Stimulated activated CD8-positive, alpha-beta memory T cell treated with anti-CD3 and anti-CD28 coated beads, Interleukin-15, amount 100 ng/mL, for 24 hours (primary cell): Measurements from ENCODE around the gene MYO9A.
"Not testable (repeated sequence)": the region's sequence is repeated elsewhere in the genome, so short reads cannot be mapped to it uniquely, and the experiment has no call there.

Experiments
- DNase-seq: peaks from one replicate; pipeline ENCODE4 v3.0.0-alpha.2; 2020; ENCODE audit warnings: low read depth

MYO9A gene

GRCh38 chr15:71945012-71945411, 172.9 kb downstream of the MYO9A start:
- no peak for DNase-seq

DNA sequence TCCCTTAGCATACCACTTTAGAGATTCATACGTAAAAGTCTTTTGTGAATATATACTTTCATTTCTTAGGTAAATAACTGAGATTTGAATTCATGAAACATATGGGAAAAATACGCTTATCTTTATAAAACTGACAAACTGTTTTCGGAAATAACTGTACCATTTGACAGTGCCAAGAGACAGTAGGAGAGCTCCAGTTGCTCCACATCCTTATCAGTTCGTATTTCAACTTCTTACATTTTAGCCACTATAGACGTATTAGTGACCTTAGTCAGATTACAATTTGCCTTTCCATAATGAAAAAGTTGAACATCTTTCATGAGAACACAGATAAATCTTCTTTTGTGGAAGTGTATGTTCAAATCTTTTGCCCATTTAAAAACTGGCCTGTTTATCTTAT, 174.1 kb downstream of the MYO9A start:
- no peak for DNase-seq

DNA sequence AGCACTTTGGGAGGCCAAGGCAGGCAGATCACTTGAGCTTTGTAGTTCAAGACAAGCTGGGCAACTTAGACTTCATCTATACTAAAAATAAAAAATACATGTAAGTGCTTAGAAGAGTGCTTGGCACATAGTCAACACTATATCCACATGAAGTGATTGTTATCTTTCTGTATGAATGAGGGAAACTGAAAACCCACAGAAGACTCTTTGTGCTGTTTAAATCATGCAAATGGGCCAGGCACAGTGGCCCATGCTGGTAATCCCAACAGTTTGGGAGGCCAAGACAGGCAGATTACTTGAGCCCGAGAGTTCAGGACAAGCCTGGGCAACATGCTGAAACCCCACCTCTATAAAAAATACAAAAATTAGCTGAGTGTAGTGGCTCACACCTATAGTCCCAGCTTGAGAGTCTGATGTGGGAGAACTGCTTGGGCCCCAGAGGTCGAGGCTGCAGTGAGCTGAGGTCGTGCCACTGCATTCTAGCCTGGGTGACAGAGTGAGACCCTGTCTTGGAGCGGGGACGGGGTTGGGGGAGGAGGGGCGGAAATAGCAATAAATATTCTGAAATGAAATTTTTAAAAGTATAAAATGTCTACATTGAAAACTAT, 177.9 kb downstream of the MYO9A start:
- DNase-seq, result no peak

GRCh38 chr15:71937650-71938311, 180.2 kb downstream of the MYO9A start:
- no peak for DNase-seq

- DNase-seq, result no peak
These were observed 183.5 kb downstream of the MYO9A start for GRCh38 chr15:71934446-71934845.

DNA sequence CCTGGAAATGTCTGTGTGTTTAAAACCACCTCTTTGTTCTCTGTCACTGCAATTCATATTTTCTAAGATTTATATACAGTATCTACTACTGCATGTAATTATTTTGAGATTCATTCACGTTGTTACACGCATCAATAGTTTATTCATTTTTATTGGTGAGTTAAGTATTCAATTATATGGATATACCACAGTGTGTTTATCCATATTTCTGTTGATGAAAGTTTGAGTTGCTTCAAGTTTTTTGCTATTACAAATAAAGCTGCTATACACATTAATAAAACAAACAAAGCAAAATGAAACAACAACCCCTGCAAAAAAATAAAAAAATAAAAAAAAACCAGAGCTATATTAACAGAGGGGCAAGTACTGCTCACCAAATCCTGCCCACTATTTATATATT, 185.3 kb downstream of the MYO9A start:
- no peak for DNase-seq

- no peak for DNase-seq
These were observed 186.7 kb downstream of the MYO9A start for GRCh38 chr15:71931261-71931660.

- no peak for DNase-seq
These were observed 192.8 kb downstream of the MYO9A start for GRCh38 chr15:71925145-71925544.

- no peak for DNase-seq
These were observed 196.8 kb downstream of the MYO9A start for GRCh38 chr15:71921191-71921590.

GRCh38 chr15:71920573-71920972, 197.4 kb downstream of the MYO9A start:
- no peak for DNase-seq

- no peak for DNase-seq
These were observed 201.1 kb downstream of the MYO9A start for GRCh38 chr15:71916834-71917233.

DNA sequence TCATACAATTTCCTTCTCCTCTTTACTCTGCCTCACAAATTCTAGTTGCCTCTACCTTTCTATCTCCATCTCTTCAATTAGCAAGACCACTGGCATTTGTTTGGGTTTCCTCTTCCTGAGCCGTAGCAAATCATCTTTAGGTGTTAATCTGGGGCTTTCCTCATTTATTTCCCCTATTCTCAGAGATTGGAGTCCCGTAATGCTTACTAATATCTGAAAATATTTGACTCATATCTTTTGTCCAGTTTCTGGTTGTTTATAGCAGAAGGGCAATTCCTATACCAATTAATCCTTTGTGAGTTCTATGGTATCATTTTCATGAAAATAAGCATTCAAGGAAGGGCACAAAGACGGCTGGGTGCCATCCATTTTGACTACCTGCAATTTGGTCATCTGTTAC, 203.9 kb downstream of the MYO9A start:
- DNase-seq, result no peak

- DNase-seq, result no peak
These were observed 218.3 kb downstream of the MYO9A start for GRCh38 chr15:71899674-71900073.

DNA sequence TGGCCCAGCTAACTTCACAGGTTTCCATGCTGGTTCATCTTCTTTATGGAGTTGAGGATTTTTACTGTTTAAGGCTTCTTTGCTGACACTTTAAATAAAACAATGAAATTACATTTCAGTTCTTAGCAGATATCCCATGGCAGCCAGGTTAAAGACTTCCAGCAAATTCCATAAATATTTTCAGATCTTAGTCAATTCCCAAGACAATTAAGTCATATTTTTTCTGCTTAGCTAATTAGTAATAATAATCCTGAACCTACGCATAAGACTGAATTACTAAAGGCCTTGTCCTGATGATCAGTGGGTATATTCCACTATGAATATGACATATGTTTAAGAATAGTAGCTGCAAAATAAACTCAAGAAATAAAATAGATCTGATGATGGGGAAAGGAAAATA, 224.3 kb downstream of the MYO9A start:
- DNase-seq, result no peak

GRCh38 chr15:71892335-71892734, 225.6 kb downstream of the MYO9A start:
- no peak for DNase-seq

DNA sequence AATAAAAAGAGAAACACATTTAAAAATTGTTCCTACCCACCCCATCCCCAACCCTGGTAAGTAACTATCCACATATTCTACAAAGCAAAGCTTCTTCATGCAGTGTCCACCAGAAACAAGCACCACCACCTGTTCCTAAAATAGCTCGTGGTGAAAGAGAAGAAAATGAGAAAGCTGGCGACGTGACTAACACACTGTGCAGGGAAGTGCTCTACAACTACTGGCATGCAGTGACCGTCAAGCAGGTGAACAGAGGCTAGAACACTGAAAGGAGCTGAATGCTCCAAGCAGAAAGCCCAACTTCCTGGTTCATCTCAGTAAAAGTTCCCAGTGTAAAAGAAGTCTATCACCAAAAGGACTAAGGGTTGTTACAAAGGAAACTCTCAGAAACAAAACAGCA, 226.9 kb downstream of the MYO9A start:
- no peak for DNase-seq

GRCh38 chr15:71889947-71890346, 228.0 kb downstream of the MYO9A start:
- no peak for DNase-seq

DNA sequence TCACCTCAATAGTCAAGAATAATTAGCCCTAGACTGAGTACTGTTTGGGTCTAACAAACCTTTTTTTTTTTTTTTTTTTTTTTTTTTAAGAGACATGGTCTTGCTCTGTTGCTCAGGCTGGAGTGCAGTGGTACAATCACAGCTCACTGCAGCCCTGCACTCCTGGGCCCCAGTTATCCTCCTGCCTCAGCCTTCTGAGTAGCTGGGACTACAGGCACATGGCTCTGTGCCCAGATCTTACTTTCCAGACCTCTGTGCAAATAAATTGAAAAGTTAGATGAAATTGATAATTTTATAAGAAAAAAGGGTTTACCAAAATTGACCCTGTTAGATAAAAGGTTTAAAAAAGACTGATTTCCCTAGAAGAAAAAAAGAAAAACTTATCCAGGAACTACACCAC, 228.6 kb downstream of the MYO9A start:
- DNase-seq, result no peak

DNA sequence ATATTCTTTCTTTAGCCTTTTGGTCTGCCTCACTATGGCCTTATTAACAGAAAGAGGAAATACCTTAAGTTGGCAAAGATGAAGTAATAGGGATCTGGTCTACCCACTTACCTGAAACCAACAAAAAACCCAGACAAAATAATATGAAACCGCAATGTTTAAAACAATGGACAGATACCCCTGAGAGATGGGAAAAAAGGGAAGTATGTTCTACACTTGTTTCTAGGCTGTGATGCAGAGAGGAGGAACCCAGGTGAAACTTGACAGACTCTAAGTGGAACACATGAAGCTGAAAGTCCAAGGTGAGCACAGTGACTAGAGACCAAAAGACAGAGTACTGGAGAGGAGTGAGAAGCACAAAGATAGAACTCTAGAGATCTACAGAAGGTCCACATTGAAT, 229.2 kb downstream of the MYO9A start:
- no peak for DNase-seq

- DNase-seq, result no peak
These were observed 232.6 kb downstream of the MYO9A start for GRCh38 chr15:71885390-71885789.

DNA sequence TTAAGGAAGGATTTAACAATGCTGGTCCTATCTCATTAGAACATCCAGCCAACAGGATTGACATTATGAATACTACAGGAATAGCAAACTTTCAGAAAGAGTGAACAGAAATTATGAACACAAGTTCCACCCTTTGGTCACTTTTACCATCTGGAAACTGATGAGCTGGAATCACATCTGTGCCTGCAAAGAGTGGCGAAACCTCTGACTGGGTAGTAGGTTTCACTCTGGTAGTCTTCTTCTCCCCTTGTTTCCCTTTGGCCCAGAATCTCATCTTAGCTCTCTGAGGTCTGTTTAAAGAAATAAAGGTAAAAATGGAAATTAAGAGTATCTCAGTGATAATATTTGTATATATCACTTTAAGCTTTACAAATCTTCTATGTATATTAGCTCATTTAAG, 234.5 kb downstream of the MYO9A start:
- no peak for DNase-seq

GRCh38 chr15:71880276-71880675, 237.7 kb downstream of the MYO9A start:
- DNase-seq, result no peak

- DNase-seq, result no peak
These were observed 243.7 kb downstream of the MYO9A start for GRCh38 chr15:71874245-71874644.

GRCh38 chr15:71858232-71858631, 259.7 kb downstream of the MYO9A start:
- DNase-seq, result not testable (repeated sequence)
